GM21526 (cell line): ENCODE data around the gene USB1.
A peak's percentile ranks its signal among the peaks of the same experiment; 100 is the strongest.
"Not testable (repeated sequence)": the region's sequence is repeated elsewhere in the genome, so short reads cannot be mapped to it uniquely, and the experiment has no call there.

Source experiments
- ATAC-seq: cut with Tn5 transposase; IDR thresholded peaks from one replicate; pipeline ENCODE4 v1.9.1; 2021; ENCODE audit warnings: moderate library complexity; ENCODE audit not compliant: unreplicated experiment, low FRiP score

The USB1 gene

DNA sequence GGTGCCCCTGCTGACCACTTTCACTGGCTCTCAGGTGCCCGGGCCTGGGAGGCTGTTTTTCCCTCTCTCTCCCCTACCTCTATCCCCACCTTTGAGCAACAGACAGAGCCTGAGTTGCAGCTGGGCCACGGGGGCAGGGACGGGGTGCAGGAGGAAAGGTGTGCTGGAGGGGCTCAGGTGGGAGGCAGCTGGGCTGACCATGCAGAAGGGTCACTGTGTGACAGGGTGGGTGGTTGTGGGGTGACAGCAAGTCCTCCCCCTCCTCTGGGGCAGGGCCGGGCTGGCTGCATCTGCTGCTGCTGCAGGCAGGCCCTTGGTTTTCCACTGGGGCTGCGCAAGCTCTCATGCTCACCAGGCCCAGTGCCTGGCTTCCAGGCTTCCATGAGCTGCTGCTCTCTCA, 7.3 kb upstream of the USB1 start:
- no peak for ATAC-seq

DNA sequence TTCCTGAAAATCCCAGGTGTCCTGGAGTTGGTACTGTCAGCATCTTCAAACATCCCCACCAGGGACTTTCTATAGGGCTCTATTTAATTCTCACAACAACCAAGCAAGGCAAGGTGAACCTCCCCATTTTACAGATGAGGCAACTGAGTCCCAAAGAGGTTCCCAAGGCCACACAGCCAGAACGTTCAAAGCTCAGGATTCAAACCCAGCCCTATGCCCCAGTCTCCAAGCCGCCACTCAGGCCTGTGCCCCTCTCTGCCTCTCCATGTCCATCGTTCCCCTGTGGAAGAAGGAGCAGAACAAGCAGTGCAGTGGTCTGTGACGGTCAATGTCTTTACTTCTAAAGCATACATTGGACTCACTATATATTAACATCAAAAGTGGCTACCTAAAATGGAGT, 6.8 kb upstream of the USB1 start:
- no peak for ATAC-seq

DNA sequence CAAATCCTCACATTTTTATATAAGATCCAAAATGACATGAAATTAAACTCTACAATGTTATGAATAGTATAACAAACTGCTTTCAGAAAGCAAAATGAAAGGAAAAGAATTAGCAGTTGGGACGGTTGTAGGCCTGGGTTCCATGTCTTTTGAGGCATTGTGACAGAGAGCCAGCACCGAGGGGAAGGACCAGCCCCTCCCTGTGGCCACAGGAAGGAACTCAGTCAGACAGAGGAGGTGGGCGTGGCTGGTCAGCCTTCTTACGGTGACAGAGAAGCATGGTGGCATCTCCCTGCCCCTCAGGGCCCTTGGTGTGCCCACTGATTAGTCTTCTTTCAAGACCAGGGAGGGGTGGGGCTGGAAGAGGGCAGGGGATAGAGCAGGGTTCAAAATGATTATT, 6.4 kb upstream of the USB1 start:
- no peak for ATAC-seq

GRCh38 chr16:57995721-57996405, 5.3 kb upstream of the USB1 start:
- no peak for ATAC-seq

DNA sequence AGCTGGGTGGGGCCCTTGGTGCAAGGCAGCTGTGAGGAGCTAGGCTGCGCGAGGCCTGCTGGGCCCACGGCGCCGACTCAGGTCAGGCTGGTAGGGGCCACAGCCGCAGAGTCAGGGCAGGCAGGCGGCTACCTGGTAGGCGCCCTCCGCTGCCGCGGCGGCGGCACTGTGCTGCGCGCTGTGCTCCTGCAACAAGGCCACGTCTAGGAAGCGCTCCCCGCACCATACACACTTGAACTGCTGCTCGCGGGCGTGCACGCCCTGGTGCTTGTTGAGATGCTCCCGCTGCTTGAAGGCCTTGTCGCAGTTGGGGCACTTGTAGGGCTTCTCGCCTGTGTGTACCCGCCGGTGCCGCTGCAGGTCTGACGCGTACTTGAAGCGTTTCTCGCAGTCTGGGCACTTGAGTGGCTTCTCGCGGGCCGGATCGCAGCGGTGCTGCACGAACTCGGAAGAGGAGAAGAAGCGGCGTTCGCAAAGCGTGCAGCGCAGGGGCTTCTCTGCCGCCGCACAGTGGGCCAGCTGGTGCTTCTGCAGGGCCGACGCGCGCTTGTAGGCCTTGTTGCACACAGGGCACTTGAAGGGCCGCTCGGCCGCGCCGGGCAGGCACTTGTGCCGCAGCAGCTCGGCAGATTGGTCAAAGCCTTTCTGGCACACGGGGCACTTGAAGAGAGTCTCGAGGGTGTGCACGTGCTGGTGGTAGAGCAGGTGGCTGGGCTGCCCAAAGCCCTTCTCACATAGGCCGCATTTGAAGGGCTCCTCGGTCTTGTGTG, 4.6 kb upstream of the USB1 start:
- no peak for ATAC-seq

DNA sequence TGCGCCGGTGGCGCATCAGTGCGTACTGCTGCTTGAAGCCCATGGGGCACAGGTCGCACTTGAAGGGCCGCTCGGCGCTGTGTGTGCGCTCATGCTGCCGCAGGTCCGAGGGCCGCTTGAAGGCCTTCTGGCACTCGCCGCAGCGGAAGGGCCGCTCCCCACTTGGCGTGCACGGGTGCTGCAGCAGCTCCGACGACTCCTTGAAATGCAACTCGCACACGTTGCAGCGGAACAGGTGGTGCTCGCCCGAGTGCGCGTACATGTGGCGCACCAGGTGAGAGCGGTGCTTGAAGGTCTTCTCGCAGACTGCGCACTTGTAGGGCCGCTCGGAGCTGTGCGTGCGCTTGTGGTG, 4.1 kb upstream of the USB1 start:
- no peak for ATAC-seq

DNA sequence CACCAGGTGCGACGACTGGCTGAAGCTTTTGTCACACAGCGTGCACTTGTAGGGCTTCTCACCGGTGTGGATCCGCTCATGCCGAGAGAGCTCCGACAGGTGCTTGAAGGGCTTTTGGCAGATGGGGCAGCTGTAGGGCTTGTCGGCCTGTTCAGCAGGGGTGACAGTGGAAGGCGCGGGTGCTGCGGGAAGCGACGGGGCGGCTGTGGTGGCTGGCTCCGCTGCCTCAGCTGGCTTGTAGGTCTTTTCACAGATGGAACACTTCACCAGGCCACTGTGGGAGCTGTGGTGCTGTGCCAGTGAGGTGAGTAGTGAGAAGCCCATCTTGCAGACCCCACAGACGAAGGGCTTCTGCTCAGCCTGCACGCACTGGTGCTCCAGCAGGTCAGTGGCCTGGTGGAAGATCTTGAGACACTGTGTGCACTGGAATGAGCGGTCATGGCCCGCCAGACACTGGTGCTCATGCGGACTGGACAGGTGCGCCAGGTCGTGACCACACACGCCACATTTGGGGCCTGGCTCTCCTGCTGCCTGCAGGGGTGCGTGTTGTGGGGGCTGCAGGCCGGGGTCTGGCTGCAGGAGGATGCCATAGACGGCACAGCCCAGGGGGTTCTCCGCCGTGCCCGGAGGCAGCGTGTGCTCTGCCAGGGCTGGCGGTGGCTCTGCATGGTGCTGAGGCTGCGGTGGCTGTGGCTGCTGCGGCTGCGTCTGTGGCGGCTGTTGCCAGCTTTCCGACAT, 3.5 kb upstream of the USB1 start:
- ATAC-seq = no peak

DNA sequence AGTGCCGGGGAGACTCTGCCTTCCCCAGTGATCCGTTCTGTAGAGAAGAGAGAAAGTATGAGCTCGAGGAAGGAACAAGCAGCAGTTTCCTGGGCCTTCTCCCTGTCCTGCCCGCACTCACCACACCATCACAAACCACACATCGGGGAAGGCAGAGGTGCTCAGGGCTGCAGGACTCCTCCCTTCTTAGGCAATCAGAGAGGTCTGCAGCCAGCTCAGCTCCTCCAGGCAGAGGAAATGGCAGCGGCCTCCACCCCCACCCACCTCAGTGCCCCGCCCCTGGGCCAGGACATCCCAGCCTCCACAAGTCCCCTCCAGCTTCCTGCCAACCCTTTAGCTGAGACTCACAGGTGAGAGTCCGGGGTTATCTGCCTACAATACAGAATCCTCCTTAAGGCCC, 2.7 kb upstream of the USB1 start:
- ATAC-seq = no peak

GRCh38 chr16:57998992-57999365, 2.2 kb upstream of the USB1 start:
- no peak for ATAC-seq

GRCh38 chr16:57999366-57999970, 1.7 kb upstream of the USB1 start:
- no peak for ATAC-seq

DNA sequence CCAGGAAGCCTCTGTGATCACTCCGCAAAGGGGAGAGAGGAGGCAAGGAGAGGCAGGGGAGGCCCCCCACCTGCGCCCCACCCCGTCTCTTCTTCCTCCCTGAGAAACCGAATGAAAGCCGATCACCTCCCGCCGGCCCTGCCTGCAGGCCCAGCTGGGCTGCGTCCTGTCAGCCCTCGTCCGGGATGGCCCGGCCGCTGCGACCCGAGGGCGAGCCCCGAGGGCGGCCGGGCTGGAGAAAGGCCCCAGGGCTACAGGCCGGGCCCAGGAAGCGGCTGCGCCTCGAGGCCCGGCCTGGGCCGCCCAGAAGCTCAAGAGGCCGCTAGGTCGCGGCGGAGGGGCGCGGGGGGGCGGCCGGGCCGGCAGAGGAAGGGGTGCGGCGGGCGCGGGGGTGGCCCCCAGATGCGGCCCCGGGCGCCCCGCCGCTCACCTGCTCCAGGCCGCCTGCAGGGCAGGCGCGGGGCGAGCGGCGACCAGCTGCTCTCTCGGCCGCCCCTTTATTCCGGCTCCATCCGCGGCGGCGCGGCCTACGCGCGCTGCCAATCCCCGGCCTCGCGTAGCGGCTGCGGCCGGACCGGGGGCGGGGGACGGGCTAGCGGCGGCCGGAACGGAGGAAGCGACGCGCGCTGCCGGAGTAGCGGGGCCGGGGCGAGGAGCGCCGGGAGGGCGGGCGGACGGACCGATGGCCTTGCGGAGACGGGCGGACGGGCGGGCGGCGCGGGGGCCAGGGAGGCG, 1.1 kb upstream of the USB1 start, which contains the start of gene ZNF319:
Gene ZNF319, minus strand, starts transcription at position 702 of the 735 bp plus-strand sequence. CDS start 2,407 bp downstream, outside the sequence.
- peak; percentile 20 for ATAC-seq

- no peak for ATAC-seq
Observed at GRCh38 chr16:58001781-58002415, 691 bp downstream of the USB1 start.

GRCh38 chr16:58002416-58002800, 1.2 kb downstream of the USB1 start:
- ATAC-seq = no peak

DNA sequence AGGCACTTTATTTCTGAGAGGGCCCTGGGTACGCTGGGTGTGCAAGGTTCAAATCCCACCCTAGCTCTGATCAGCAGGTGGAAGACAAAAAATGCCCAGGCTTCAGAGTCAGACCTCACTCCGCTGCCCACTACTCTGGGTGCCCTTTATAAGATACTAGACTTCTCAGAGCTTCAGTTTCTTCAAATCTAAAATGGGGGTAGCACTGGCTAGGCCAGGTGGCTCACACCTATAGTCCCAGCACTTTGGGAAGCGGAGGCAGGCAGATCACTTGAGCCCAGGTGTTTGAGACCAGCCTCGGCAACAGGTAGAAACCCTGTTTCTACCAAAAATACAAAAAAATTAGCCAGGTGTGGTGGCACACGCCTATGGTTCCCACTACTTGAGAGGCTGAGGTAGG, 1.7 kb downstream of the USB1 start:
- no peak for ATAC-seq

DNA sequence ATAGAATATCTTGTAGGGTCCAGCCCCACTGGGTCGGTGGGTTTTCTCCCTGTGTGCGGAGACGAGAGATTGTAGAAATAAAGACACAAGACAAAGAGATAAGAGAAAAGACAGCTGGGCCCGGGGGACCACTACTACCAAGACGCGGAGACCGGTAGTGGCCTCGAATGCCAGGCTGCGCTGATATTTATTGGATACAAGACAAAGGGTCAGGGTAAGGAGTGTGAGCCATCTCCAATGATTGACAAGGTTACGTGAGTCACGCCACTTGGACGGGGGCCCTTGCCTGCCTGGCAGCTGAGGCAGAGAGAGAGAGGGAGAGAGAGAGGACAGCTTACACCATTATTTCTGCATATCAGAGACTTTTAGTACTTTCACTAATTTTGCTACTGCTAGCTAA, 3.5 kb downstream of the USB1 start:
- not testable (repeated sequence) for ATAC-seq

- no peak for ATAC-seq
Observed at GRCh38 chr16:58009856-58010416, 8.7 kb downstream of the USB1 start.

GRCh38 chr16:58010886-58011285, 9.7 kb downstream of the USB1 start:
- ATAC-seq = no peak

DNA sequence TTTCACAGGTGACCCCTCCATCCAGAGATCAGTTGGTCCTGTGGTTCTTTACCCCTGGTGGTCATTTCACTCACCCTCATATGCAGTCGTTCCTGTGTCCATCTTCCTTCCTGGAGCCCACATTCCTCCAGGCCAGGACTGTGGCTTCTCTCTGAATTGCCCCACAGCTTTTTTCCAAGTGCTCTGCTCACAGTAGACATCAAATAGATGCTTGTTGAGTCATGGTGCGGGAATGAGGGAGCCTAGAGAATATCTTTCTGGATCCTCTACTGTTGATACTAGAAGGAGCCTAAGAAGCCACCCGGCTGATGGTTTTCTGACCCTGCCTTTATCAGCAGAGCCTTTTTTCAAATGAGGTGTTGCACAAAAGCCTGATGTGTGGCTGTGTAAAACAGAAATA, 10.4 kb downstream of the USB1 start:
- no peak for ATAC-seq

DNA sequence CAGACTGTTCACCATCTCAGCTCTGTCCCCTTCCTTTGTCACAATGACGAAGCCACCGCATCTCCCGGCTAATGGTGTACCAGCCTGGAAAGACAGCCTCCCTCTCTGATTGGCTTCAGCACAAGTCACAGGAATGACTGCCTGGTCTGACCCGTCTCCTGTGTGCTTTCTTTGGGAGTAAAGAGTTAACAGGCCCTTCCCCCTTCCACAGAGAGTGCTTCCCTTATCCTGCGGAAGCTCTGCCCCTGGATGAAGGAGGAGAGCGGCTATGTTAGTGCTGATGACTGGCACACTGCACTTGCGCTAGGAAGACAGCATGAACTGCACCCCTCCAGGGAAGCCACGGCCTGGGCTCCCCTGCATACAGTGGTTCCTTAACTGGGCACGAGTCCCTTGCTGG, 11.3 kb downstream of the USB1 start:
- no peak for ATAC-seq
